A673 (cell line): ENCODE data around the gene DEFB124.

Experiments used
- CTCF ChIP-seq: fragments of 300-800, 200-600 bp; sonication (generic); conservative IDR thresholded peaks from 2 replicates; pipeline ENCODE4 v1.5.1; 2017; ENCODE audit warnings: low read depth, mild to moderate bottlenecking, antibody characterized with exemption, low read length, moderate library complexity, mixed read lengths
- EZH2 ChIP-seq: fragments of 200-600 bp; sonication (generic); IDR thresholded peaks from 2 replicates; pipeline ENCODE4 v1.6.1; 2017; ENCODE audit warnings: borderline replicate concordance, low read depth, mild to moderate bottlenecking, mixed read lengths, antibody characterized with exemption, low read length; ENCODE audit not compliant: poor library complexity, severe bottlenecking

GRCh38 chr20:31472395-31473330 lies 2.3 kb downstream of the DEFB124 start:
- no peak for TF ChIP-seq CTCF
- no peak for TF ChIP-seq EZH2
